Posterior cingulate gyrus (tissue), 11 donors: Measurements from ENCODE around the gene TMED5.
"Not testable (repeated sequence)": the region's sequence is repeated elsewhere in the genome, so short reads cannot be mapped to it uniquely, and the experiment has no call there.

Source experiments
- DNase-seq, 10 donors: peaks; one replicate each; pipeline versions ENCODE4 v3.0.0 to v3.0.0-alpha.2; 2020 to 2021; ENCODE audit warnings: mixed read lengths in 3 of 10
- intact Hi-C: fragments of 100-400 bp; cut with DNase I; formaldehyde crosslinking; loops from one replicate; pipeline ENCODE4 v1.15.1; 2023

Gene TMED5

GRCh38 chr1:93174638-93175037, 5.6 kb downstream of the TMED5 start:
- intact Hi-C loops = not testable (repeated sequence)

GRCh38 chr1:93172778-93173177, 7.4 kb downstream of the TMED5 start:
- intact Hi-C loops = no loop called here
- DNase-seq = no peak

More at GRCh38 chr1:93174638-93175037, 5.6 kb downstream of the TMED5 start:
- DNase-seq = not testable (repeated sequence)

- DNase-seq = no peak
- intact Hi-C loops = no loop called here
Measured at GRCh38 chr1:93171549-93172034, 8.6 kb downstream of the TMED5 start.

DNA sequence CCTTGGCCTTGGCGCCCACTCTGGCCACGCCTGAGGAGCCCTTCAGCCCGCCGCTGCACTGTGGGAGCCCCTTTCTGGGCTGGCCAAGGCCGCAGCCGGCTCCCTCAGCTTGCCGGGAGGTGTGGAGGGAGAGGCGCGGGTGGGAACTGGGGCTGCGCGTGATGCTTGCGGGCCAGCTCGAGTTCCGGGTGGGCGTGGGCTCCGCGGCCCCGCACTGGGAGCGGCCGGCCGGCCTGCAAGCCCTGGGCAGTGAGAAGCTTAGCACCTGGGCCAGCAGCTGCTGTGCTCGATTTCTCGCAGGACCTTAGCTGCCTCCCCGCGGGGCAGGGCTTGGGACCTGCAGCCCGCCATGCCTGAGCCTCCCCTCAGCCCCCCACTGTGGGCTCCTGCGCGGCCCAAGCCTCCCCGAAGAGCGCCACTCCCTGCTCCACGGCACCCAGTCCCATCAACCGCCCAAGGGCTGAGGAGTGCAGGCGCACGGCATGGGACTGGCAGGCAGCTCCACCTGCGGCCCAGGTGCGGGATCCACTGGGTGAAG, 10.0 kb downstream of the TMED5 start:
- peak in 2 of 10 donors; percentile 67 to 72 for DNase-seq
- intact Hi-C loops = not testable (repeated sequence)

DNA sequence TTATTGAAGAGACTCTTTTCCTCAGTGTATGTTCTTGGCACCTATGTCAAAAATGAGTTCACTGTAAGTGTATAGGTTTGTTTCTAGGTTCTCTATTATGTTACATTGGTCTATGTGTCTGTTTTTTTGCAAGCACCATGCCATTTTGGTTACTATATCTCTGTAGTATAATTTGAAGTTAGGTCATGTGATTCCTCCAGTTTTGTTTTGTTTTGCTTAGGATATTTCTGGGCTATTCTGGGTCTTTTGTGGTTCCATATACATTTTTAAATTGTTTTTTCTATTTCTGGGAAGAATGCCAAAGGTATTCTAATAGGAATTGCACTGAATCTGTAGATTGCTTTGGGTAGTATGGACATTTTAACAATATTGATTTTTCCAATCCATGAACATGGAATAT, 13.2 kb downstream of the TMED5 start:
- intact Hi-C loops = no loop called here
- DNase-seq = no peak

- intact Hi-C loops, DNase-seq: not testable (repeated sequence)
Measured at GRCh38 chr1:93165895-93166294, 14.3 kb downstream of the TMED5 start.

- intact Hi-C loops = no loop called here
Measured at GRCh38 chr1:93164816-93165215, 15.4 kb downstream of the TMED5 start.

DNA sequence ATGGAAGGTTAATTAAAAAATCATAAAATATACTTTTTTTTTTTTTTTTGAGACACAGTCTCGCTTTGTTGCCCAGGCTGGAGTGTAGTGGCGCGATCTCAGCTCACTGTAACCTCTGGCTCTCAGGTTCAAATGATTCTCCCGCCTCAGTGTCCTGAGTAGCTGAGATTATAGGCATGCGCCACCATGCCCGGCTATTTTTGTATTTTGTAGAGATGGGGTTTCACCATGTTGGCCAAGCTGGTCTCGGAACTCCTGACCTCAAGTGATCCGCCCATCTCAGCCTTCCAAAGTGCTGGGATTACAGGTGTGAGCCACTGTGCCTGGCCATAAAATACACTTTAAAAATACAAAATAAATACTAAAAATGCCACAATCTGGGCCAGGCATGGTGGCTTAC, 16.9 kb downstream of the TMED5 start:
- intact Hi-C loops, DNase-seq: not testable (repeated sequence)

More at GRCh38 chr1:93164816-93165215, 15.4 kb downstream of the TMED5 start:
- DNase-seq = no peak

GRCh38 chr1:93159337-93159736, 20.9 kb downstream of the TMED5 start:
- intact Hi-C loops = no loop called here
- no peak for DNase-seq

DNA sequence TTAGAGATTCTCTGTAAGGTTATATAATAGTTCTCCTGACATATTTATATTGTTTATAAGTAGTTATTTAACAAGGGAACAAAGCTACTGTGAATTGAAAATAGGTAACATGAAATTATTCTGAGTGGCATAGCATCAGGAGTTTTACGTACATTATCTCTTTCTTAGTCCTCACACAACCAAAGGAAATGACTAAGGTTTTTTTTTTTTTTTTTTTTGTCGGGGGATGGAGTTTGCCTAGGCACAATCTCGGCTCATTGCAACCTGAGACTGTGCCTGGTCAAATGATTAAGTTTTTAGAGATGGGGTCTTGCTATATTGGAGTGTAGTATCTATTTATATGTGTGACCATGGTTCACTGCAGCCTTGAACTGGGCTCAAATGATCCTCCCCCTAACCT, 24.9 kb downstream of the TMED5 start:
- intact Hi-C loops = no loop called here

DNA sequence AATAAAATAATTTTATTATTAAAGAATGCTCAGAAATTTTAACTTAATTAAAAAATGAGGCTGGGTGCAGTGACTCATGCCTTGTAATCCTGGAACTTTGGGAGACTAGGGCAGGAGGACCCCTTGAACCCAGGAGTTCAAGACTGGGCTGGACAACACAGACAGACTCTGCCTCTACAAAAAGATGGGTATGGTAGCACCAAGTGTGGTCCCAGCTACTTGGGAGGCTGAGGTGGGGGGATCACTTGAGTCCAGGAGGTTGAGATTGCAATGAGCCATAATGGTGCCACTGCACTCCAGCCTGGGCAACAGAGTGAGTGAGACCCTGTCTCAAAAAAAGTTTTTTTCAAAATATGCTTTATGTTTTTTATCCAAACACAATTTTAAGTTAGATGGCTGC, 25.3 kb downstream of the TMED5 start:
- intact Hi-C loops = no loop called here

More for the DNA sequence above, 24.9 kb downstream of the TMED5 start:
- no peak for DNase-seq

GRCh38 chr1:93152835-93153234, 27.4 kb downstream of the TMED5 start:
- intact Hi-C loops = no loop called here
- DNase-seq = no peak

More for the DNA sequence above, 25.3 kb downstream of the TMED5 start:
- no peak for DNase-seq

GRCh38 chr1:93151474-93151873, 28.7 kb downstream of the TMED5 start:
- no peak for DNase-seq

GRCh38 chr1:93150729-93151128, 29.5 kb downstream of the TMED5 start:
- no peak for DNase-seq
- intact Hi-C loops = no loop called here

More at GRCh38 chr1:93151474-93151873, 28.7 kb downstream of the TMED5 start:
- intact Hi-C loops = no loop called here

- intact Hi-C loops = no loop called here
Measured at GRCh38 chr1:93148001-93148400, 32.2 kb downstream of the TMED5 start.

GRCh38 chr1:93143769-93144168, 36.4 kb downstream of the TMED5 start:
- intact Hi-C loops = no loop called here
- no peak for DNase-seq

More at GRCh38 chr1:93148001-93148400, 32.2 kb downstream of the TMED5 start:
- DNase-seq = no peak

- intact Hi-C loops = no loop called here
- DNase-seq = no peak
Measured at GRCh38 chr1:93143136-93143535, 37.1 kb downstream of the TMED5 start.

GRCh38 chr1:93142161-93142560, 38.1 kb downstream of the TMED5 start:
- intact Hi-C loops = no loop called here
- no peak for DNase-seq

- intact Hi-C loops = no loop called here
- DNase-seq = no peak
Measured at GRCh38 chr1:93140106-93140505, 40.1 kb downstream of the TMED5 start.

GRCh38 chr1:93137604-93138292, 42.5 kb downstream of the TMED5 start:
- no peak for DNase-seq
- intact Hi-C loops = no loop called here

- DNase-seq = no peak
- intact Hi-C loops = no loop called here
Measured at GRCh38 chr1:93136445-93136844, 43.8 kb downstream of the TMED5 start.

DNA sequence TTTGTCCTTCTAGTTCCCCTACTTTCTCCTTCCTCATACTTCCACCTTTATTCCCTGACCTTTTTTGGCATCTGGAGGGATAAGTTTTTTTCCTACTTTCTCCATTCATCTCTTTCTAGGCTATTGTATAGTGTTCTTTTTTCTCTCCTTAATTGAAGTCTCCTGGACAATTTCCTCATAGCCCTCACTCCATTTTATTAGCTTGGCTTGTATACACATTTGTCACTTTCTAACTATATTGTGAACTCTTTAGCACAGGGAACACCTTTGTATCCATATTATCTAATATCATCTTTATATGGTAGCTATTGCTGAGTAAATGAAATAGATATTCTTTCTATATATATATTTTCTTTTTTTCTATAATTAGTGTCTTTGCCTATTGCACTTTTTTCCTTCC, 47.6 kb downstream of the TMED5 start:
- intact Hi-C loops = no loop called here

More for the DNA sequence above, 47.6 kb downstream of the TMED5 start:
- DNase-seq = no peak
